Activated T-cell treated with anti-CD3 and anti-CD28 coated beads for 1 hour (primary cell): ENCODE data around the gene ATF3.

Experiments
- DNase-seq: peaks from one replicate; pipeline ENCODE4 v3.0.0-alpha.2; 2020; ENCODE audit warnings: low read depth

Gene ATF3

GRCh38 chr1:212608959-212609700 is 569 bp downstream of the ATF3 start:
- no peak for DNase-seq

- no peak for DNase-seq
Observed at GRCh38 chr1:212609701-212610574, 1.4 kb downstream of the ATF3 start.

GRCh38 chr1:212610575-212610967 is 2.0 kb downstream of the ATF3 start:
- no peak for DNase-seq

DNA sequence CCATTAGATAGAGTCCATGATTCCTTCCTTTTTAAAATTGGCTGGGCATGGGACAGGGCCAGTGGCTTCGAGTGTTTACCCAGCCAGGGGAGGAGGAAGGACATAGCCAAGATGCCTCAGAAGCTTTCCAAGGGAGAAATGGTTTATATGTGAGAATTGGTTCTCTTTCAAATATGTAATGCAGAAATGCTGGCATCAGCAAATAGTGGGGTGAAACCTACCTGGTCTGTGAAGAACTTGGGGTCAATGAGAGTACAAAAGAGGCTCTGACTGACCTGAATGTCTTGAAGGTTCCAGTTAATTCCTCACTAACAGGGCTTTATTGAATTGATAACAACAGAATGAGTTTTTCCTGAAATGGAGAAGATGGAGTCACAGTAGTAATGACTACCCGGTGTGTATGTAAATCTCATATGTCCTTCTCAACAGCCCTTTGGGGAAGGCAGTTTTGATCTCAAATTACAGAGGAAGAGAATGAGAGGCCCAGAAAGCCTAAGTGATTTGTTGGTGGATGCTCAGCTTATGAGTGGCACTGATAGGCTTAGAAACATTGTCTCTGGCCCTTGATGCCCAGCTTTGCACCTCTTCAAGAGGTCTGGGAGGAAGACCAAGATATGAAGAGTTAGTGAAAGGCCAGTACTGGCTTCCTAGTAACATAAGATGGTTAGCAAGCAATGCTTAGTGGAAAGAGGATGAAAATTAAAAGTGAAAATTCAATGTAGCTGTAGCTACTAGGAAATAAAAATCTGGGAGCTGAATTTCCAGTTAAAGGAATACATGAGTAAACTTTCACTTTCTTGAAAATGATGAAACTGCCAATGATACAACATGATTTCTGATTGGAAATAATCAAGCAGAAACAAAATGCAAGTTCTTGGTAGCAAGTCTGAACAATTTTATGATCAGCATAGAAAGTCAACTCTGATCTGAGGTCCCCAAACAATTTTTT is 2.7 kb downstream of the ATF3 start:
- no peak for DNase-seq

DNA sequence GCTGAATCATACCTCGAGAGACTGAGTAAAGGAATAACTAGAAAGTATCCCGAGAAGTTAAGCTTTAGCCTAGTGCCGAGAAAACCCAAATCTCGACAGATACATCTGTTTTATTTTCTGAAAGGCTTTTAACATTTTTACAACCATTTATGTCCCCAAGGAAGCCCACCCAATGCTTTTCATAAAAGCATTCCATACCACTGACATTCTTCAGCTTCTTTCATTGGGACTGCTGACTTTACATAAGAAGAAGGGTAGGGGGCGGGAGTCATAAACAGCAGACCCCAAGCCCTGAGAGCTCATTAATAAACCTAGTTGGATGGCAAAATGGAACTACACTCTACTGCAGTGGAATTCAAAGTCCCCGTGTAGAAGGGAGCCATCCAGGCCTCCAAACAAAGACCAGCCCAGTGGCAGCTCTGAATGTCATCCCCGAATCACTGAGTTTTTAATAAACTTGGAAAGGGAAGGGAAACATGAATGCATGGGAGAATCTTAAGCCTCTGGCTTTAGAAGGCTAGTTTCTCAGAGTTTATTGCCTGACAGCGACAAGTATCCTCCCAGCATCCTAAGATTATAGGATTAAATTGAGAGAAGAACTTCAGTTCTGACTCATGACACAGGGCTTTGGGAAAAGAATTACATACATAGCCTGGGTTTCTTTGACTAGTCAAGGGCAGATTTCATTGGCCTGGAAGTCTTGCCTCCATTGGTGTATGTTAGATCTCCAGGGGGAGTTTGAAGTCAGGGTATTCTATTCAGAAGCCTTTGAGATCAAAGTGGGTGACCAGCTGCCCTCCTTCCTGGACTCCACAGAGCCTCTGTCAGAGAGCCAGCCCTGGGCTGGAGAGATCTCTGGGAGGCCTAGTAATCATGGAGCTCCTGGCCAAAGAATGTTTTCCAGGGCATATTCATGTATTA is 3.7 kb downstream of the ATF3 start:
- no peak for DNase-seq

GRCh38 chr1:212613440-212614335 is 5.1 kb downstream of the ATF3 start:
- DNase-seq, result no peak

GRCh38 chr1:212614453-212615200 is 6.1 kb downstream of the ATF3 start:
- DNase-seq, result no peak

- DNase-seq, result no peak
Observed at GRCh38 chr1:212615201-212615470, 6.6 kb downstream of the ATF3 start.

DNA sequence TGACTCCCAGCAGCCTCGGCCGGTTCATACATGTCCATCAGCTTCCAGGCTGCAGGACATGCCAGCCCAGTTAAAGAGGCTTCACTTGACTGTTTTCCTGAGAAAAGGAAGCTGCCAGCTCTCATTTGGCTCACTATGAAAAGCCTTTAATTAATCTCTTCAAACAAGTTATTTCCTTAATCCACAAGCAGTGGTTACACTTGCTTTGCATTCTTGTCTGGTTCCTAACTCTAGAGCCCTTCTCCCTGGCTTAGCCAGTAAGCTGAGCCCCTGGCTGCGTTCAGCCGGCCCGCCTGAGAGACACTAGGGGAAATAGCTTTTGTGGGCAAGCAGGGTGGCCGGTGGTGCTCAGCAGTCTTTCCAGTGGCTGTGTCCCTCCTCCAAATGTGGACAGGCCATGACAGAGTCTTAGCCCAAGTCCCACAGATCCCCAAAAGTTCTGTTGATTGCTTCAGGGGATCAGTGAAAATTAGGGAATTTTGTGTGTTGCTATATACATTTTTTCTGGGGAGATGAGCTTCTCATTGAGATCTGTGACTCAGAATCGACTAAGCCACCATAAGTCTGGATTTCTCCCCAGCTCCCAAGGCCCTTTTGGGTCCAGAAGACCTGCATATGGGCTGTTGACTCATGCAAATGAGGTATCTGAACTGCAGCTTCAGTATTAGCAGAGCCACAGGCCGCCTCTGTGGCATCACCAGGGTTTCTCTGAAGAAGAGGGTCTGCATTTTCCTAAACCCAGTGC is 10.1 kb downstream of the ATF3 start:
- DNase-seq, result no peak

- no peak for DNase-seq
Observed at GRCh38 chr1:212620293-212620692, 11.7 kb downstream of the ATF3 start.

DNA sequence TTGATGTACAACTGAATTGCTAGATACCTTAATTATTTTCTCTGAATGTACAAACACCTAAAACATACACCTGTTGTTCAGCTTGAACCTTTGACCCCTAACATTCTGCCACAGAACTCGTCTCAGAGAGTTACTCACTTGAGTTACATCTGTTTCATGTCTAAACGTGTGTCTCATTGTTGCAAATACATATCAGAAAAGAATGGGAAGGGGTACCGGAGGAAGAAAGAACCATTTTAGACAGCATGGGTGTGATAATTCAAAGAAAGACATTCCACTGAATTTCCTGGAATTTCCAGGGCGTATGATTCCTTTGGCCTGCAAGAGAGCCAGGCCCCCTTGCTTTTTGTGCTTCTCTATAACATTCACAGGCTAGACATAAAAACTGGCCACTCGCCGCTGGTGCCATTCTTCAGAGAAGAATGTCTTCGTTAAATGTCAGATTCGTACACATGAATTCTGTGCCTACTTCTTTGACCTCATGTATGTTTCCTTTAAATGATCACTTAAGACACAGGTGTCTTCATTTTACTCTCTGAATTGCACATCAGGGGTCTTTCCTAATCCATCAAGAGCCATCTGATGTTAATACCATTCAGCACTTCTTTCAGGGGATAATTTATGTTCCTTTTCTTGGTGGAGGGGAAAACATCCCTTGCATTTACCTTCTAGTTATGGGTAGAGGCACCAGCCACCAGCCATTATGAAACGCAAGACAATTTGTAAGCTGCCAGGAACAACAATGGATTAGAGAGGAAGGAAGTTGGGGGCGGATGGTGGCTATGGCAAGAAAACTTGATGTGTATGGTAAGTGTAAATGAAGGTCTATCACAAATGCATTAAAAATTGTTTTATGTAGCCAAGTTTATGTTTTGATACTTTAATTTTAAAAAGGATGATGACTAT is 12.7 kb downstream of the ATF3 start:
- no peak for DNase-seq

GRCh38 chr1:212621949-212622305 is 13.4 kb downstream of the ATF3 start:
- no peak for DNase-seq

DNA sequence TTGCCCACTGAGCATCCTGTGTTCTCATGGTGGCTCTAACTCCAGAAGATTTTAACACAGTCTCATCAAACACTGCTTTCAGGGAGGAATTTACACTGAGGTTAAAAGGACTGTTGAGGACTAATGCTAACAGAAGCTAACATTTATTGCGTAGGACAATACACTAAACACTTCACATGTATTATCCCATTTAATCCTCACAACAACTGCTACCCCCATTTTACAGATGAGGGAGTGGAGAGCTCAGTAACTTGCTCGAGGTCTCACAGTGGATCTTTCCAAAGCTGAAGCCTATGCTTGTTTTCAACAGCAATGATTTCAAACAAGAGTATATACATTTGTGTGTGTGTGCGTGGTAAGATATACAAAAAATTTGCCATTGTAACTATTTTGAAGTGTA is 13.9 kb downstream of the ATF3 start:
- DNase-seq, result no peak

- no peak for DNase-seq
Observed at GRCh38 chr1:212622906-212623305, 14.3 kb downstream of the ATF3 start.

DNA sequence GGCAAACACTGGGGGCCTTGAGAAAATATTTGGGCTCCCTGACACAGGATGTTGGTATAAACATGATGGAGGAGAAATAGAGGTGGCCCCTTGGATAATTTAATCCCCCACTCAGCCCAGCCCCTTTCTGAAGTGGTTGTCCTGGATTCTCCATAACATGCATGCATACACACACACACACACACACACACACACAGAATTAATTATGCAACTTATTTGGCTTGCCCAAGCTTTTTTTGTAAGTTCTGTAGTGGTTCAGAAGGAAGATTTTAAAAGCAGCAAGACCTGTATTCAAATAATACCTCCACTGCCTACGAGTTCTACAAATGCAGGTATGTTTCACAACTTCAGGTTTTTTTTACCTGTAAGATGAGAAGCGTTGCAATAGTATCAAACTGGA is 15.0 kb downstream of the ATF3 start:
- no peak for DNase-seq

DNA sequence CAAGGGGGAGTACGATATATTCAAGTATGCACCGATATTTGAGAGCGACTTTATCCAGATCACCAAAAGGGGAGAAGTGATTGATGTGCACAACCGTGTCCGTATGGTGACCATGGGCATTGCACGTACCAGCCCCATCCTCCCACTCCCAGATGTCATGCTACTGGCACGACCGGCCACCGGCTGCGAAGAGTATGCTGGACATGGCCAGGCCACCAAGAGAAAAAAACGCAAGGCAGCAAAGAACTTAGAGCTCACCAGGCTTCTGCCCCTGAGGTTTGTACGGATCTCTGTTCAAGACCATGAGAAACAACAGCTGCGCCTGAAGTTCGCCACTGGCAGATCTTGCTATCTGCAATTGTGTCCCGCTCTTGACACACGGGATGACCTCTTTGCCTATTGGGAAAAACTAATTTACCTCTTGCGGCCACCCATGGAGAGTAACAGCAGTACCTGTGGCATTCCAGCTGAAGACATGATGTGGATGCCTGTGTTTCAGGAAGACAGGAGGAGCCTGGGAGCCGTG is 16.5 kb downstream of the ATF3 start:
- no peak for DNase-seq

DNA sequence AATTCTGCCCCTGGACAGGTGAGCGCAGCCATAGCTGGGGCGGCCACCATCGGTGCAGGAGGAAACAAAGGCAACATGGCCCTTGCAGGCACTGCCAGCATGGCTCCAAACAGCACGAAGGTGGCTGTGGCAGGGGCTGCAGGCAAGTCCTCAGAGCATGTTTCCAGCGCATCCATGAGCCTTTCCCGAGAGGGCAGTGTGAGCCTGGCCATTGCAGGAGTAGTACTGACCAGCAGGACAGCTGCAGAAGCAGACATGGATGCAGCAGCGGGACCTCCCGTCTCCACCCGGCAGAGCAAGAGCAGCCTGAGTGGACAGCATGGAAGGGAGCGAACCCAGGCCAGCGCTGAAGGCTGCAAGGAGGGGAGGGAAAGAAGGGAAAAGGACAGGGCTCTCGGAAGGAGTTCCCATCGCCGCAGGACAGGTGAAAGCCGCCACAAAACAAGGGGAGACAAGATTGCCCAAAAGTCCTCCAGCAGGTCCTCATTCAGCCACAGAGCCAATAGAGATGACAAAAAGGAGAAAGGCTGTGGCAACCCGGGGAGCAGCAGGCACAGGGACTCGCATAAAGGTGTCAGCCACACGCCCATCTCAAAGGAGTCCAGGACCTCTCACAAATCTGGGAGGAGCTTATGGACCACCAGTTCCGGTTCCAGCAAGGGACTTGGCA is 17.4 kb downstream of the ATF3 start:
- DNase-seq, result no peak
